GM19324 (cell line): ENCODE measurements around the gene LBR.

ENCODE experiments used
- ATAC-seq: cut with Tn5 transposase; IDR thresholded peaks from one replicate; pipeline ENCODE4 v1.9.1; 2021; ENCODE audit warnings: mild to moderate bottlenecking, moderate library complexity; ENCODE audit not compliant: unreplicated experiment, low FRiP score

The LBR gene

DNA sequence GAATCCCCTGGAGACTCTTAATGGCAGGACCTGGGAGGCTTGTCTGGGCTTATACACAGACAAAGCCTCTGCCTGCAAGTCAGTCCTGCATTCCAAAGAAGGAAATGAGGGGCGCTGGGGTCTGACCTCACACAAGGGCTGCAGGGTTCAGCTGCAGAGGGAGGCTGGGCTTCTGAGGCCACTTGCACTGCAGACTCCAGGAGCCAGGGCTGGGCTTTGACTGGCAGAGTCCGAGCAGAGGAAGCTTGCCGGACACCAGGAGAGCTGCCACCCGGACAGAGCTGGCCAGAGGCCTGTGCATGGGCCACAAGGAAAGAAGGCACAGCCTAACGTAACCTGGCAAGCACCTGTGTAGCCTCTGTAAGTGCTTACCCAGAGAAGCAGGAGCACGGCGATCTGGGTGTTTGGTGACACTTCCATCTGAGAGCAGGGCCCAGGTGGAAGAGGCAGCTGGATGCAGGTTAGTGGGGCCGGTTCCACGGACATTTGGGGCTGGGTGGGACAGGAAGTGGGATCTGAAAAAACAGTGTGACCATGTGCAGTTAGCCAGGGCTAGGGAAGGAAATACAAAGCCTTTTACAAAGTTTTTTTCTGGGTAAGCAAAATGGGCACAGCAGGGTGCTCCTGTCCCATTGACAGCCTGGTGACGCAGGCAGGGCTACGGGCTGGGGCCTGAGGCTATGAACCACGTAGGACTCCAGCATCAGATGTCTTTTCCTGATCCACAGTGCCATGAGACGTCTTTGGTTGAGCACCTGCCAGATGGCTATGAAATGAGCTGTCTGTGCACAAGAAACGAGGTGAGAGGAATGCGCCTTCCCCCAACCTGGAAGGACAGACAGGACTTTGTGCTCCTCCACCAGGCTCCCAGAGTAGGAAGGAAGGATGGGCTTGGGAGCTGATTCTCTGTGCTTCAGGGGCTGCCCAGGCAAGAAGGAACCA is 37.3 kb upstream of the LBR start:
- ATAC-seq = no peak

GRCh38 chr1:225462714-225463574 is 35.1 kb upstream of the LBR start:
- ATAC-seq = no peak

DNA sequence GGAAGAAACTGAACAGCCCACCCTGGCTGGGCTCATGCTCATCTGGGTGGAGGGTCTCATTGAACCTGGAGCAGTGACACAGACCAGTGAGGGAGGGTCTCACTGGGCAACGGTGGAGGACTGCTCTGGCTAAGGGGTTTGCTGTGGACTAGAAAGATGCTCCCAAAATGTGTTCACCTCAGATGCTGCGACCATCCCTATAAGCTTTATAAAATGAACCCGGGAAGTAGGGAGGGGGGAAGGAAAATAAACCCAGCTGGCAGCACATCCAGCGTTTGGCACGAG is 34.5 kb upstream of the LBR start:
- ATAC-seq = no peak

GRCh38 chr1:225461533-225462428 is 33.9 kb upstream of the LBR start:
- no peak for ATAC-seq

DNA sequence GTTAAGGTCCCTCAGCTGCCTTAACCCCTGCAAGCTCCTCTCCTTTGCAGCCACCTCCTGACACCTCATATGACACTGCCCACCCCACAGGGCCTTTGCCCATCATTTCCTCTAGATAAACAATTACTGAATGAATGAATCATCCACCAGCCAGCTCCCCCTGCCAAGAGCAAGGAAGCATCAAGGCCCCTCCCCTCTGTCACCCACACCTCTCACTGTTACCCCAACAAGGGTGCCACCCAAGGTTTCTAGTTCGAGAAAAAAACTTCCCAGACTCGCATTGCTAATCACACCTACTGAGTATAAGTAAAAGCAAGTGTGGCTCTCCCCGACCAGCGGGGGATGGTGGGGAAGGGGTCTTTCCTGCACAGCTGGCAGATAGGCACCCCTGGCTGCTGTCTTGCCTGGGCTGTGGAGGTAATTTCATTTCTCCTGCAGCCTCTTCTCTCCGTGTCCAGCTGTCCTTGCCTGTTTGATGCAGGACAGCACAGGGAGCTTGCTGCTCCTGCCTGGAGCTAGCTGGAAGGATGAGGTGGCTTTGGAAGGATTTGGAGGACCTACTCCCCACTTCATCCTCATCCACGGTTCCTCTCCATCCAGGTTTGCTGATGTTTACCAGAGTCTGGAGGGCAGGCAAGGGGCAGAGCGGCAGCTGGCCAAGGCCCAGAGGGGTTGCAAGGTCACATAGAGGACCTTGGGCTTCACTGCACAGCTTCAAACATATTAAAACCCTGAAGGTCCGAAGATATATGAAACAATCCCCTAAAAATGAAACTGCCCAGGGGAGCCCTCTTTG is 33.1 kb upstream of the LBR start:
- no peak for ATAC-seq

GRCh38 chr1:225460021-225460736 is 32.3 kb upstream of the LBR start:
- no peak for ATAC-seq

DNA sequence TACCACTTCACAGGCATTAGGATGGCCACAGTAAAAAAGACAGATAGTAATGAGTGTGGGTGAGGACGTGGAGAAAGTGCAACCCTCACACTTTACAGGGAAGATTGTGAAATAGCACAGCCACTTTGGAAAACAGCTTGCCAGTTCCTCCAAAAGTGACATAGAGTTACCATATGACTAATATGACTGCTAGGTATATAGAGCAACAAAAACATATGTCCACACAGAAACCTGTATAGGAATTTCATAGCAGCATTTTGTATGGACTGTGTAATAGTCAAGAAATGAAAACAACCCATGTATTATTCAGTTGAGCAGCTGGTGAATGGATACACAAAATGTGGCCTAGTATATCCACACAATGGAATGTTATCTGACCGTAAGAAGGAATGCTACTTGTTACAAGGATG is 30.4 kb upstream of the LBR start:
- ATAC-seq = no peak

DNA sequence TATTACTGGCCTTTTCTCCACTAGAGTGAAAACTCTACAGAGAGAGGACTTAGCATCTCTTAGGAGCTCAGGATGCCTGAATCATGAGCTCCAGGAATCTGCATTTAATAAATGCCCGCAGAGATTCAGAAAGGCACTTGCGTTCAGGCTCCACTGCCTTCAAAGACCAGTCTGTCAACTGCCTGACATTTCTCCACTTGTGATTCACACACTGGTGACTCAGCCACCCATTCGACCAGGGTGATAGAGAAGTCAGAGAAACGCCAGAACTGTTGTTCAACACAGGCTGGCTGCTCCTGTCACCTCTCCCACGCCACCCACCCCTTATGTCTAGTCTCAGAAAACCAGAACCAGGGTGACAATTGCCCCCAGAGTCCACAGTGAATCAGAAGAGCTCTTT is 26.9 kb upstream of the LBR start:
- no peak for ATAC-seq

DNA sequence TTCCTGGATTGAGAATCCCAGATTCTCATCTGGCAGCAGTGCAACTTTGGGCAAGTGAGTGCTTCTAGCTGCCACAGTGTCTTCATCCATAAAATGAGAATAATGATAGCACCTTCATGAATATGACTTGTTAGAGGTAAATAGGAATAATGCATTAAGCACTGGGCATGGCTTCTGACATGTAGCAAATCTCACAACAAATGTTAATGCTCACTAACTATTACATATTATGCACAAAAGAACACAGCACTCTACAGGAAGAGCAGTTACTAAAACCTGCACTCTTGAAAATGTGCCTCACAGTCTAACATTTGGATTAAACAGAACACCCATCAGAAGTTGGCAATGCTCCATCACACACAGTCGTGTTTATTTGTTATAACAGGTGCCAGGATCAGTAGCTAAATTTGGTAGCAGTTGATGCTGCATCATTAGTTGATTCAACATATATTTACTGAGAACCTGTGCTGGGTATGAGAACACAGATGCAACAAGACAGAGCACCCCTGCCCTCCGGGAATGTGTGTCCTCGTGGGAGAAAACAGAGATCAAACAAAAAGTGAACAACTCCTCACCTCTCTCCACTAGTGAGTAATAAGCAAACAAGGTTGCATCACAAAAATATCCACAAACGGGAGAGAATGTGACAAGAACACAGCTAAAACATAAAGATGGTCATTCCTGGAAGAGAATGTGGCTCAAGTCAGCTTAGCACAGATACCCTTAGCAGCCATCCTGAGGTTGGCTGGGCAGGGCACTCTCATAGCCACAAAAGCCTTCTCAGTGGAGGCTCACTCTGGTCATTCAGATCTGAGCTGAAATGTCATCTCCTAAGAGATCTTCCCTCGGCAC is 26.2 kb upstream of the LBR start:
- ATAC-seq = no peak

DNA sequence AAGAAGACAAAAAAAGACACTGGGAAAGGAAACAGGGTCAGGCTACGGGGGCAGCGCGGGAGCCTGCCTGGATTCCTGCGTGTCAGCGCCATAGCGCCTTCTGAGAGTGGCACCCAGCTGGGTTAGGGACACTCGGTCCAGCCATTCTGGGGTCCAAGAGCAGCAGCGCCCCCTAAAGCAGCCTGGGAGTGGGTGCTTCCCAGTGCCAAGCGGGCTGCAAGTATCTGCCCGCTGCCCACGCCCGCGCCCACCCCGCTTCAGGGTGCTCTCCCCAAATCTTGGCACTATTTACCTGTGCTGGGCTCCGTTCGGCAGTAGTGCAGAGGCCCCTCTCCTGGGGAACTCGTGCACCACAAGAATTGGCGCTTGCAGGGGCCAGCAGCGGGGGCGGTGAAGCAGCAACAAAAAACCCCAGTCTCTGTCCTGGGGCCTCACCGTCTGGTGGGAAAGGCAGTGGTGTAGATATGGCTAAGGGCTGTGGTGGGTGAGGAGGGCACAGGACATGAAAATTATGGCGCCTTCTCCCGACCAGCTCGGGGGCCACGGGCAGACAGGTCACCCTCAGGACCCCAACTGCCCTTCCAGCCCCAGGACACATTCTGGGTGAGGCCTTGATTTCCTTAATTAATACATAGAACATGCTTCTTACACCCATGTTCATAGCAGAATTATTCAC is 24.1 kb upstream of the LBR start:
- no peak for ATAC-seq

DNA sequence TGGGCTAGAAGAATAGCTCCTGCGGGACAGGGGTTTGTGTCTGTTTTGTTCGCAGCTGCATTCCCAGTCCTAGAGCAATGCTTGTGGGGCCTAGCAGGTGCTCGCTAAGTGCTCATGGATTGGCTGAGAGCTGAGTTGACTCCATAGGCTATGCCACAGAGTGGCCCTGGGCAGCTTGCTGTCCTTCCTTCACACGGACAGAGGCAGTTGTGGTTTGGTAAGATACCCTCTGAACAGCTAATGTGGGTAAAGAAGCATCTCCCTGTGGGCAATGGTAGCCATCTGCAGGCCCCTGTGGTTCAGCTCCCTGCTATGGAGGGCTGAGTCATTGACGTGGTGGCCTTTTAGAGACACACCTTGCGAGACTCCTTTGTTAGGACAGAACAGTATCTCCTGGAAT is 23.5 kb upstream of the LBR start:
- ATAC-seq = no peak

DNA sequence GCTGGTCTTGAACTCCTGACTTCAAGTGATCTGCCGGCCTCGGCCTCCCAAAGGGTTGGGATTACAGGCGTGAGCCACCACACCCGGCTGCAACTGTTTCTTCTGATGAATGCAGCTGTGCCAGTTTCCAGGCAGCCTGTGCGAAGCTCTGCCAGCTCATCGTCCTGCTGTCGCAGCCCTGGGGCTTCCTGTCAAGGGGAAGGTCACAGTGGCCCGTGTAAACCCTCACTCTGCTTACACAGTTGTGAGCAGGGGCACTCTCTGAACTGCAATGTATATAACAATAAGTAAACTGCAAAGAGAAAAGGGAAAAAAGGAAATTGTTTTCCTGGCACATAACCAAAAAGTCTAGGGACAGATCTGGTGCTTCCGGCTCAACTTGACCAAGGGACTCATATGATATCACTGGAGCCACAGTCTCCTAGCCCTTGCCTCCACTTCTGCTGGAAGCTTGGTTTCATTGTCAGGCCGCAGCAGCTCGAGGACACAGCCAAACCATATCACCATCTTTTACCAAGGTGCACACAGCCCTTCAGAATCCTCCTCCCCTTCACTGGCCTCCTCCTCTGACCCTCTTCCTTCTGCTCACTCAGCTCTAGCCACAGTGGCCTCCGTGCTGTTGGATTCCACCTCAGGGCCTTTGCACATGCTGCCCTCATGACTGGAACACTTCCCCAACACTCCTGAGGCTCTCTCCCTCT is 22.8 kb upstream of the LBR start:
- no peak for ATAC-seq

- ATAC-seq = no peak
Observed at GRCh38 chr1:225449774-225450173, 21.9 kb upstream of the LBR start.

DNA sequence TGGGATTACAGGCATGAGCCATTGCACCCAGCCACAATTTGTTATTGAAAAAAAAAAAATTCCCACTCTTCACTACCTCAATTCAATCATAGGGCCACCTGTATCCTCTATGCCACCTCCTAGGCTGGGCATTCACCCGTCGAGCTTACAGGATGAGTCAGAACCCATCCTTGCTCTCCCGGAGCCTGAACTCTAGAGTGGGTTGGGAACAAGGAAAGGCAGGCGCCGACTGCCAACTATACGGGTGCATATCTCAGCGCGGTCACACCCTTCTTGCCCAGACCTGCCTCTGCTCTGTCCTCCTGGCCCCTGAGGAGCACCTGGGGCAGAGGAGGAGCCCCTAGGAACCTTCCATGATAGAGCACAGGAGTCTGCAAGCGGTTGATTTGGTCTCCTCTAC is 21.4 kb upstream of the LBR start:
- ATAC-seq = no peak

GRCh38 chr1:225448146-225448805 is 20.4 kb upstream of the LBR start:
- no peak for ATAC-seq

DNA sequence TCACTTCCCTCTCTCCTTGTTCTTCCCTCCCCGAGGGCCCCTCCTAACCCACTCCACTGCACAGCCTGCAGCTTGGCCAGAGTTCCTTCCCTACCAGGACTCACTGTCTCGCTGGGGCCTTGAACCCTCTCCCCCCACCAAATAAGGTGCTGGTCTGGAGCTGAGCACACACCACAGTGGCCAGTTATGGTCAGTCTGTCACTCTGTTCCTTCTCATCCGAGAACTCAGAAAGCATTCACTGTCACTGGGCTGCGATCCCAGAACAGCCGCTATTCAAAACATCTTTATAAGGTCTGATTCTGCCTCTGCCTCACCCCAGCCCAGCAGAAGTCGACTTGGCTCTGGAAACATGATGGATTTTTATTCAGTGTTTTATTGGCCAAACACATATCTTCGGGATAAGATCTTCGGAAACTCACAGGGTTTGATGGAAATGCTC is 19.8 kb upstream of the LBR start:
- no peak for ATAC-seq
